Neural crest cell (in vitro differentiated cells): Measurements from ENCODE around the gene ATP13A4. TPM values are rescaled to one million over a fixed set of nuclear protein-coding genes. Genes with fewer than 3 reads are reported as not detected.

Source experiments
- DNase-seq: peaks from one replicate; pipeline ENCODE4 v3.0.0; 2021; ENCODE audit warnings: low read depth, mixed read lengths, low spot score
- H3K27ac Mint-ChIP-seq: one replicate; pipeline ENCODE4 v1.8.0; 2021; ENCODE audit warnings: mild to moderate bottlenecking, mixed read lengths; ENCODE audit not compliant: unreplicated experiment
- H3K27me3 Mint-ChIP-seq: 2 replicates; pipeline ENCODE4 v1.8.0; 2021; ENCODE audit warnings: low read depth, mild to moderate bottlenecking, mixed read lengths
- H3K36me3 Mint-ChIP-seq: 2 replicates; pipeline ENCODE4 v1.8.0; 2021; ENCODE audit warnings: low read depth, mild to moderate bottlenecking, mixed read lengths
- H3K4me1 Mint-ChIP-seq: 2 replicates; pipeline ENCODE4 v1.8.0; 2021; ENCODE audit warnings: mixed read lengths
- H3K4me3 Mint-ChIP-seq: one replicate; pipeline ENCODE4 v1.8.0; 2021; ENCODE audit warnings: mild to moderate bottlenecking, mixed read lengths
- H3K9me3 Mint-ChIP-seq: 2 replicates; pipeline ENCODE4 v1.8.0; 2021; ENCODE audit warnings: mixed read lengths
- total RNA-seq: library from RNA; stranded (reverse); gene quantifications from 2 replicates; pipeline ENCODE4 v1.2.1, GENCODE V29; 2021
- TF ChIP-seq, protein P1 (sequence below): fragments of 200-600 bp; sonication (generic); conservative IDR thresholded peaks from 2 replicates; pipeline ENCODE4 v1.5.0; 2021; ENCODE audit warnings: antibody characterized with exemption, mild to moderate bottlenecking

Gene ATP13A4
- total RNA-seq, 1 donor from 2014 or later, result 0.30 TPM

DNA sequence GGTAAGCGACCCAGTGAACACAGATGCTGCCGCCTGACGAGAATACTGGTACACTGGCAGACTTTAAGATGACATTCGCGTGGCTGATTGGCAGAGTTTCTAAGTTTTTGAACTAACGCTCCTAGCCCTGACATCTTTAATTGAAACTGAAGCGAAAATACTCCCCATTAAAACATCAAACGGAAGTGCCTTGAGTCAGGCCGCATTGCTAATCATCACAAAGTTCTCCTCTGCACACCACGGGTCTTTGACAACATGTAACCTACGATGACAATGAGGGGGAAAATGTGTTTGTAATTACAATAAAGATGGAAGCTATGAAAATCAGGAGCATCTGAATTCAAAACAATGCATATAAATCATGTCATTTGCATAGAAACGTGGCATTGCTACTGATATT, 44.5 kb downstream of the ATP13A4 start:
- Mint-ChIP-seq H3K27me3 (peaks cover 6% of the 10 kb centered on the region), H3K9me3 (no peaks in the 10 kb centered on the region), H3K4me3 (no peak overlapping the region), H3K27ac (no peak overlapping the region), H3K36me3 (no peaks in the 10 kb centered on the region), H3K4me1 (no peaks in the 10 kb centered on the region)
- TF ChIP-seq, protein P1, sequence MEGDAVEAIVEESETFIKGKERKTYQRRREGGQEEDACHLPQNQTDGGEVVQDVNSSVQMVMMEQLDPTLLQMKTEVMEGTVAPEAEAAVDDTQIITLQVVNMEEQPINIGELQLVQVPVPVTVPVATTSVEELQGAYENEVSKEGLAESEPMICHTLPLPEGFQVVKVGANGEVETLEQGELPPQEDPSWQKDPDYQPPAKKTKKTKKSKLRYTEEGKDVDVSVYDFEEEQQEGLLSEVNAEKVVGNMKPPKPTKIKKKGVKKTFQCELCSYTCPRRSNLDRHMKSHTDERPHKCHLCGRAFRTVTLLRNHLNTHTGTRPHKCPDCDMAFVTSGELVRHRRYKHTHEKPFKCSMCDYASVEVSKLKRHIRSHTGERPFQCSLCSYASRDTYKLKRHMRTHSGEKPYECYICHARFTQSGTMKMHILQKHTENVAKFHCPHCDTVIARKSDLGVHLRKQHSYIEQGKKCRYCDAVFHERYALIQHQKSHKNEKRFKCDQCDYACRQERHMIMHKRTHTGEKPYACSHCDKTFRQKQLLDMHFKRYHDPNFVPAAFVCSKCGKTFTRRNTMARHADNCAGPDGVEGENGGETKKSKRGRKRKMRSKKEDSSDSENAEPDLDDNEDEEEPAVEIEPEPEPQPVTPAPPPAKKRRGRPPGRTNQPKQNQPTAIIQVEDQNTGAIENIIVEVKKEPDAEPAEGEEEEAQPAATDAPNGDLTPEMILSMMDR, result no peak
- DNase-seq, result no peak

DNA sequence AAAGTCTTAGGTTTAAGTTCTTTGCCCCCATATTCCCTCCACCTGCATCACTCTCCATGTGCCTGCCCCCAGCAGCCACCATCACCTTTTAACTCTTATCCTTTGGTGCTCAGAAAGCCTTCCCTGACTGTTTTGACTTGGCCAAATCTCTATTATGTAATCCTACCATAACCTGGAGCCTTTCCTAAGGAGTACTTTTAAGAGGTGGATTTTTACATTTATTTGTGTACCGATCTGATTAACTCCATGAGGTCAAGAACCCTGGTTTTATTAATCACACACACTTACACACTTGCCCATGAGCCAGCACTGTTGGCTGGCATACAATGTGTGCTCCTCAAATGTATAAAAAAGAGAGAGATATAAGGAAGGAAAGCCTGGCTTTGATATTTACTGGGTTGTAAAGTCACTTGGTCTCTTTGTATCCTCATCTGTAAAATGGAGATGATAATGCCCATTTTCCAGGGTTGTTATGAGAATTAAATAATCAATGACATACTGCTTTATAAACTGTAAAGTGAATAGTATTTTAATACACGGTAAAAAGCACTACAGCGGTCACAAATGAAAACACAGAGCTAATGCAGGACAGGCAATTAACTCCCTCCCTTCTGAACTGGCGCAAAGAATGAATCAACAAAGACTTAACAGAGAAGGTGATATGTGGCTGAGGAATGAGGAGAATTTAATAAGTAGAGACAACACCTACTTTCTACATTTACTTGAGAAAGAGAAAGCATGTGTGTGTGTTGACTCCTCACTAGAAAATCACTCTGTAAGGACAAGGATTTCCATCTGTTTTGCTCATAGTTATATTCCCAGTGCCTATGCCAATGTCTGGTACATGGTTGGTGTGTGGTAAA, 45.4 kb downstream of the ATP13A4 start:
- H3K4me3 Mint-ChIP-seq, result no peak overlapping the region
- TF ChIP-seq, protein P1, result no peak
- no peaks in the 10 kb centered on the region for H3K36me3 Mint-ChIP-seq
- peaks cover 8% of the 10 kb centered on the region for H3K27me3 Mint-ChIP-seq
- H3K9me3 Mint-ChIP-seq, result no peaks in the 10 kb centered on the region
- DNase-seq, result no peak
- no peak overlapping the region for H3K27ac Mint-ChIP-seq
- H3K4me1 Mint-ChIP-seq, result no peaks in the 10 kb centered on the region

DNA sequence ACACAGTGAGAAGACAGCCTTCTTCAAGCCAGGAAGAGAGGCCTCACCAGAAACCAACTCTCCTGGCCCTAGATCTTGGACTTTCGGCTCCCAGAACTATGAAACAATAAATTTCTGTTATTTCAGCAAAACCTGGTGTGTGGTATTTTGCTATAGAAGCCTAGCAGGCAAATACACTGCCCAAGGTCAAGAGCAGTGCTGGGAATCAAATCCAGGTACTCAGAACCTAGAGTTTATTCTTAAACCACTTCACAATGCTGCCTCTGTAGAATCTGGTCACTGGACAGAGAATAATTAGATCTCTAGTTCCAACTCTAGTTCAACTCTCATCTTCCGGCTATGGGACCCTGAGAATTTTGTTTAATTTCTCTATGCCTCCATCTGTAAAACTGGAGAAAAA, 46.6 kb downstream of the ATP13A4 start:
- no peak for DNase-seq
- H3K27ac Mint-ChIP-seq, result no peak overlapping the region
- H3K9me3 Mint-ChIP-seq, result no peaks in the 10 kb centered on the region
- H3K36me3 Mint-ChIP-seq, result no peaks in the 10 kb centered on the region
- TF ChIP-seq, protein P1, result no peak
- H3K4me3 Mint-ChIP-seq, result no peak overlapping the region
- peaks cover 12% of the 10 kb centered on the region for H3K27me3 Mint-ChIP-seq
- H3K4me1 Mint-ChIP-seq, result no peaks in the 10 kb centered on the region

DNA sequence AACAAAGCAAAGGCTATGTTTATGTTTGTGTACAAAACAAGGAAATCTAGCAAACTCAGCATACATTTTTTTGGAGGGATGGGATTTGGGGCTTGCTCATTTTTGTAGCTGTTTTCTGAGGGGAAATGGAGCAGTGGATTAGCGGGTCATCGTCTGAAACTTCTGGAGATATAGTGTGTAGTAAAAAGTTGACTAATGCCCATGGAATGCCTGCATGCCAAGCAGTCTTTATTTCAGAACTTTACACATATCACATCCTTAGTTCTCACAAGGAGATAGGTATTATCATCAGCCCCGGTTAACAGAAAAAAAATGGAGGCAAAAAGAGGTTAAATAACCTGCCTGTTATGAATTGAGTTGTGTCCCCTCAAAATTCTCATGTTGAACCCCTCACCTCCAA, 47.1 kb downstream of the ATP13A4 start:
- TF ChIP-seq, protein P1, result no peak
- DNase-seq, result no peak
- Mint-ChIP-seq H3K4me1 (no peaks in the 10 kb centered on the region), H3K27me3 (peaks cover 13% of the 10 kb centered on the region), H3K27ac (no peak overlapping the region), H3K36me3 (no peaks in the 10 kb centered on the region), H3K9me3 (no peaks in the 10 kb centered on the region), H3K4me3 (no peak overlapping the region)

DNA sequence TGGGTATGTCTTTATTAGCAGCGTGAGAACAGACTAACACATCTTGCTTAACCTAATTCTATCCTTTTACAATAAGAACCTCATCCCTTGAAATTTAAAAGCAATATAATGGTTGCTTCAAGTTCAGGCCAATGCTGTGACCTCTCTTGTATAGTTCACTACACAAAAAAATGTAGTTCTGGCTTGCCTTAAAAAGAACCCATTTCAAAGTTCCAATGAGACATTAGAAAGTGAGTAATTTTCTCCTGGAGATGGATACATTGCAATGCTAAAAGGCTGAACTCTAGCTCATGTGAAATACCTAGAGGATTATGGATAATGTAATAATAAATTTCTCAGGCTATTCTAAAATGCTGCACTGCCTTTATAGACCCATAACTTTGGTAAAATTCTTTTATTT, 47.8 kb downstream of the ATP13A4 start:
- Mint-ChIP-seq H3K27me3 (peaks cover 13% of the 10 kb centered on the region), H3K4me1 (no peaks in the 10 kb centered on the region), H3K9me3 (no peaks in the 10 kb centered on the region), H3K4me3 (no peak overlapping the region), H3K27ac (no peak overlapping the region), H3K36me3 (no peaks in the 10 kb centered on the region)
- TF ChIP-seq, protein P1, result no peak
- no peak for DNase-seq
